Measurements from ENCODE around the gene PRPSAP1. TPM values are rescaled to one million over a fixed set of nuclear protein-coding genes. Genes with fewer than 3 reads are reported as not detected.

Gene PRPSAP1
- 38.8 TPM for total RNA-seq
- long read RNA-seq, transcript PRPSAP1-206 (10 exons, 3,660 nt): major isoform, 50 of 68 reads
- long read RNA-seq, partial matches to known transcripts: 4 of 68 reads
- long read RNA-seq, other reads (novel, unspliced or antisense): 12 of 68 reads

- ATAC-seq: peak; percentile 99
- intact Hi-C loops (cut with micrococcal nuclease): no loop called here
- DNase-seq: peak; percentile 94
Measured at GRCh38 chr17:76353599-76354316, at the start of gene PRPSAP1. PRPSAP1 (minus strand) TSS chr17:76353916; CDS start chr17:76353703, 213 bp downstream.

GRCh38 chr17:76402711-76403110 is 49.0 kb upstream of the PRPSAP1 start:
- DNase-seq: no peak

GRCh38 chr17:76399175-76400172 is 45.8 kb upstream of the PRPSAP1 start:
- ATAC-seq (no peak), DNase-seq (no peak)
- intact Hi-C loops (cut with micrococcal nuclease): loop anchor here (5.0 kb wide), 1 partner anchor 97 kb away; no protein-coding TSS in a partner anchor

More at GRCh38 chr17:76402711-76403110, 49.0 kb upstream of the PRPSAP1 start:
- ATAC-seq: no peak
- intact Hi-C loops (cut with micrococcal nuclease): no loop called here

GRCh38 chr17:76398523-76399174 is 44.9 kb upstream of the PRPSAP1 start:
- intact Hi-C loops (cut with micrococcal nuclease): loop anchor here (5.0 kb wide), 1 partner anchor 96 kb away; no protein-coding TSS in a partner anchor
- DNase-seq (no peak), ATAC-seq (peak; percentile 14)

- intact Hi-C loops (cut with micrococcal nuclease): loop anchor here (5.0 kb wide), 1 partner anchor 96 kb away; no protein-coding TSS in a partner anchor
- DNase-seq: peak; percentile 93
- ATAC-seq: peak; percentile 82
Measured at GRCh38 chr17:76397687-76398522, 44.2 kb upstream of the PRPSAP1 start.

GRCh38 chr17:76397184-76397583 is 43.5 kb upstream of the PRPSAP1 start:
- intact Hi-C loops (cut with micrococcal nuclease): loop anchor here (5.0 kb wide), 1 partner anchor 95 kb away; no protein-coding TSS in a partner anchor

GRCh38 chr17:76395980-76396379 is 42.3 kb upstream of the PRPSAP1 start:
- no peak for ATAC-seq
- DNase-seq: no peak
- intact Hi-C loops (cut with micrococcal nuclease): loop anchor here (5.0 kb wide), 1 partner anchor 94 kb away; no protein-coding TSS in a partner anchor

More at GRCh38 chr17:76397184-76397583, 43.5 kb upstream of the PRPSAP1 start:
- DNase-seq (no peak), ATAC-seq (no peak)

GRCh38 chr17:76394166-76394565 is 40.5 kb upstream of the PRPSAP1 start:
- intact Hi-C loops (cut with micrococcal nuclease): no loop called here
- no peak for DNase-seq
- ATAC-seq: no peak

GRCh38 chr17:76391200-76391715 is 37.5 kb upstream of the PRPSAP1 start:
- intact Hi-C loops (cut with micrococcal nuclease): no loop called here
- DNase-seq (no peak), ATAC-seq (no peak)

- DNase-seq: no peak
- no peak for ATAC-seq
- intact Hi-C loops (cut with micrococcal nuclease): no loop called here
Measured at GRCh38 chr17:76390003-76390421, 36.3 kb upstream of the PRPSAP1 start.

- intact Hi-C loops (cut with micrococcal nuclease): no loop called here
- DNase-seq: no peak
- no peak for ATAC-seq
Measured at GRCh38 chr17:76388966-76389888, 35.5 kb upstream of the PRPSAP1 start.

GRCh38 chr17:76386966-76387765 is 33.5 kb upstream of the PRPSAP1 start:
- intact Hi-C loops (cut with micrococcal nuclease): no loop called here
- ATAC-seq: no peak
- no peak for DNase-seq

- DNase-seq (peak; percentile 88), ATAC-seq (peak; percentile 47)
- intact Hi-C loops (cut with micrococcal nuclease): no loop called here
Measured at GRCh38 chr17:76385892-76386786, 32.4 kb upstream of the PRPSAP1 start.

GRCh38 chr17:76384987-76385891 is 31.5 kb upstream of the PRPSAP1 start:
- DNase-seq (peak; percentile 66), ATAC-seq (peak; percentile 3)
- intact Hi-C loops (cut with micrococcal nuclease): no loop called here
